Measurements from ENCODE around the gene CYFIP2. TPM values are rescaled to one million over a fixed set of nuclear protein-coding genes. Genes with fewer than 3 reads are reported as not detected.

Gene CYFIP2
- total RNA-seq, 1 experiment from 2014 or later, result 14.3 TPM

- H3K9me3 Mint-ChIP-seq (ENCODE audit: unreplicated experiment), result no peaks in the 10 kb centered on the region
- H3K27ac Mint-ChIP-seq (ENCODE audit: unreplicated experiment), result no peak overlapping the region
- TF ChIP-seq CTCF (IDR thresholded peaks at IDR 0.05; ENCODE audit: insufficient read depth in 1 of 2, low read depth in 1 of 2, low read length in 1 of 2, severe bottlenecking in 1 of 2, unreplicated experiment in 1 of 2), result no peak
- DNase-seq, result no peak
- Histone ChIP-seq H3K27me3 (replicated peaks; ENCODE audit: control insufficient read depth, insufficient read depth, low read length) (no peaks in the 10 kb centered on the region), H3K36me3 (ENCODE audit: control insufficient read depth, insufficient read depth, low read length) (no peaks in the 10 kb centered on the region), H3K9me3 (no peaks in the 10 kb centered on the region), H3K4me1 (no peaks in the 10 kb centered on the region), H3K4me3 (ENCODE audit: low read depth, low read length) (no peak overlapping the region)
- no peak overlapping the region for H3K4me3 Mint-ChIP-seq (ENCODE audit: unreplicated experiment)
- H3K27me3 Mint-ChIP-seq (ENCODE audit: insufficient read depth, unreplicated experiment), result no peaks in the 10 kb centered on the region
- no TSS peak for BruUV-seq (replicated peaks)
- ChIA-PET CTCF (interaction anchor here (0.6 to 0.8 kb wide), 3 partner anchors 13 to 38 kb away, joined by 3 to 4 read pairs (median 3); no protein-coding TSS in a partner anchor), POLR2A (no interaction called here)
- H3K36me3 Mint-ChIP-seq (ENCODE audit: insufficient read depth, unreplicated experiment), result no peaks in the 10 kb centered on the region
- no peaks in the 10 kb centered on the region for H3K4me1 Mint-ChIP-seq (ENCODE audit: low read depth, unreplicated experiment)
- intact Hi-C loops (cut with micrococcal nuclease; ENCODE audit: unreplicated experiment), result loop anchor here (5.0 kb wide), 1 partner anchor 233 kb away; no protein-coding TSS in a partner anchor
Observed at GRCh38 chr5:157434096-157434495, 168.2 kb downstream of the CYFIP2 start.

- Histone ChIP-seq H3K4me1 (peaks cover 14% of the 10 kb centered on the region), H3K4me3 (ENCODE audit: low read depth, low read length) (no peak overlapping the region), H3K36me3 (ENCODE audit: control insufficient read depth, insufficient read depth, low read length) (no peaks in the 10 kb centered on the region), H3K9me3 (no peaks in the 10 kb centered on the region; the same call in 1 of the 2 replicates), H3K27me3 (replicated peaks; ENCODE audit: control insufficient read depth, insufficient read depth, low read length) (no peaks in the 10 kb centered on the region)
- DNase-seq, result no peak
- no peak for TF ChIP-seq CTCF (IDR thresholded peaks at IDR 0.05; ENCODE audit: insufficient read depth in 1 of 2, low read depth in 1 of 2, low read length in 1 of 2, severe bottlenecking in 1 of 2, unreplicated experiment in 1 of 2)
- H3K36me3 Mint-ChIP-seq (ENCODE audit: insufficient read depth, unreplicated experiment), result no peaks in the 10 kb centered on the region
- BruUV-seq (replicated peaks), result no TSS peak
- H3K9me3 Mint-ChIP-seq (ENCODE audit: unreplicated experiment), result peaks cover 9% of the 10 kb centered on the region
- H3K4me3 Mint-ChIP-seq (ENCODE audit: unreplicated experiment), result no peak overlapping the region
- no peak overlapping the region for H3K27ac Mint-ChIP-seq (ENCODE audit: unreplicated experiment)
- no peaks in the 10 kb centered on the region for H3K27me3 Mint-ChIP-seq (ENCODE audit: insufficient read depth, unreplicated experiment)
- H3K4me1 Mint-ChIP-seq (ENCODE audit: low read depth, unreplicated experiment), result peaks cover 10% of the 10 kb centered on the region
- POLR2A ChIA-PET, result no interaction called here
- CTCF ChIA-PET, result interaction anchor here (0.6 kb wide), 1 partner anchor 386 kb away, joined by 3 read pairs; no protein-coding TSS in a partner anchor
- intact Hi-C loops (cut with micrococcal nuclease; ENCODE audit: unreplicated experiment), result no loop called here
Observed at GRCh38 chr5:157443041-157443549, 177.2 kb downstream of the CYFIP2 start.

- Histone ChIP-seq H3K36me3 (ENCODE audit: control insufficient read depth, insufficient read depth, low read length) (no peaks in the 10 kb centered on the region), H3K9me3 (no peaks in the 10 kb centered on the region; the same call in 1 of the 2 replicates), H3K27me3 (replicated peaks; ENCODE audit: control insufficient read depth, insufficient read depth, low read length) (no peaks in the 10 kb centered on the region), H3K4me1 (peaks cover 22% of the 10 kb centered on the region), H3K4me3 (ENCODE audit: low read depth, low read length) (no peak overlapping the region)
- H3K4me3 Mint-ChIP-seq (ENCODE audit: unreplicated experiment), result no peak overlapping the region
- H3K36me3 Mint-ChIP-seq (ENCODE audit: insufficient read depth, unreplicated experiment), result no peaks in the 10 kb centered on the region
- H3K27me3 Mint-ChIP-seq (ENCODE audit: insufficient read depth, unreplicated experiment), result no peaks in the 10 kb centered on the region
- intact Hi-C loops (cut with micrococcal nuclease; ENCODE audit: unreplicated experiment), result no loop called here
- BruUV-seq (replicated peaks), result no TSS peak
- no peak for TF ChIP-seq CTCF (IDR thresholded peaks at IDR 0.05; ENCODE audit: insufficient read depth in 1 of 2, low read depth in 1 of 2, low read length in 1 of 2, severe bottlenecking in 1 of 2, unreplicated experiment in 1 of 2)
- peaks cover 9% of the 10 kb centered on the region for H3K9me3 Mint-ChIP-seq (ENCODE audit: unreplicated experiment)
- CTCF ChIA-PET, result no interaction called here
- DNase-seq, result no peak
- POLR2A ChIA-PET, result no interaction called here
- H3K4me1 Mint-ChIP-seq (ENCODE audit: low read depth, unreplicated experiment), result peaks cover 21% of the 10 kb centered on the region
- H3K27ac Mint-ChIP-seq (ENCODE audit: unreplicated experiment), result no peak overlapping the region
Observed at GRCh38 chr5:157444224-157444623, 178.3 kb downstream of the CYFIP2 start.

Other genes starting within 250 kb of the CYFIP2 start
- 135 and 144 TPM in 2 replicates for gene HAVCR1, start 207.0 kb upstream of the CYFIP2 start, total RNA-seq (2022)
- 0.32 and 0.41 TPM in 2 replicates for gene HAVCR2, start 157.1 kb upstream of the CYFIP2 start, total RNA-seq (2022)
- gene MED7, start 123.3 kb upstream of the CYFIP2 start, total RNA-seq (2022), result 14.6 and 17.3 TPM in 2 replicates
- gene GARIN3, start 99.9 kb upstream of the CYFIP2 start, total RNA-seq (2022), result not detected in 2 replicates
- not detected in 2 replicates for gene ITK, start 85.3 kb upstream of the CYFIP2 start, total RNA-seq (2022)
- gene NIPAL4, start 194.1 kb downstream of the CYFIP2 start, total RNA-seq (2022), result 0.81 and 0.86 TPM in 2 replicates

All from Caco-2 (cell line).